ENCODE data around the gene SIK2. TPM values are rescaled to one million over a fixed set of nuclear protein-coding genes. Genes with fewer than 3 reads are reported as not detected.
"Not testable (repeated sequence)": the region's sequence is repeated elsewhere in the genome, so short reads cannot be mapped to it uniquely, and the experiment has no call there.

The SIK2 gene
- total and polyA plus RNA-seq, 10 donors, result 1.7 to 23.8 (median 14.9) TPM

GRCh38 chr11:111644922-111645321 is 42.7 kb downstream of the SIK2 start:
- TF ChIP-seq POLR2AphosphoS5 (IDR thresholded peaks at IDR 0.05) (no peak), CTCF (IDR thresholded peaks at IDR 0.05 in 8 of 11, conservative IDR thresholded peaks at IDR 0.05 in 3 of 11) (no peak), POLR2A (IDR thresholded peaks at IDR 0.05) (no peak)
- no peak for DNase-seq
- H3K36me3 ChIP-seq, result peaks cover 0 to 13% (median 0%) of the 10 kb centered on the region in 6 donors
- H3K27me3 ChIP-seq (replicated peaks in 1 of 7), result no peaks in the 10 kb centered on the region
- no peak overlapping the region for H3K4me3 ChIP-seq
- H3K4me1 ChIP-seq, result peaks cover 0 to 7% (median 0%) of the 10 kb centered on the region in 6 donors
- no peak overlapping the region for H3K27ac ChIP-seq
- 89 to 100% (median 93%) methylated on average over 1 of the region's 1 CpG for WGBS, 5 donors
- intact Hi-C loops (cut with DNase I; ENCODE audit: low total_unique reads), result no loop called here
- no peaks in the 10 kb centered on the region for H3K9me3 ChIP-seq

GRCh38 chr11:111645657-111646316 is 43.5 kb downstream of the SIK2 start:
- H3K9me3 ChIP-seq, result no peaks in the 10 kb centered on the region
- intact Hi-C loops (cut with DNase I; ENCODE audit: low total_unique reads), result no loop called here
- WGBS, 5 donors, result 86 to 93% (median 89%) methylated on average over 9 of the region's 9 CpGs
- no peaks in the 10 kb centered on the region for H3K27me3 ChIP-seq (replicated peaks in 1 of 7)
- peaks cover 0 to 11% (median 0%) of the 10 kb centered on the region in 6 donors for H3K36me3 ChIP-seq
- DNase-seq, result no peak
- H3K4me1 ChIP-seq, result peaks cover 0 to 7% (median 0%) of the 10 kb centered on the region in 6 donors
- no peak overlapping the region for H3K27ac ChIP-seq
- no peak overlapping the region for H3K4me3 ChIP-seq
- TF ChIP-seq POLR2A (IDR thresholded peaks at IDR 0.05) (no peak), CTCF (IDR thresholded peaks at IDR 0.05 in 8 of 11, conservative IDR thresholded peaks at IDR 0.05 in 3 of 11) (no peak), POLR2AphosphoS5 (IDR thresholded peaks at IDR 0.05) (no peak)

DNA sequence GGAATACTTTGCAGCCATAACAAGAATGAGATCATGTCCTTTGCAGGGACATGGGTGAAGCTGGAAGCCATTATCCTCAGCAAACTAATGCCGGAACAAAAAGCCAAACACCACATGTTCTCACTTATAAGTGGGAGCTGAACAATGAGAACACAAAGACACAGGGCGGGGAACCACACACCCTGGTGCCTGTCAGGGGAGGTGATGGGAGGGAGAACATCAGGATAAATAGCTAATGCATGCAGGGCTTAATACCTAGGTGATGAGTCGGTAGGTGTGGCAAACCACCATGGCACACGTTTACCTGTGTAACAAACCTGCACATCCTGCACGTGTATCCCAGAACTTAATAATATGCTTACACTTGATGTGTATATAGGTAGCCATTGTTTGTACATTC is 49.1 kb downstream of the SIK2 start:
- H3K4me1 ChIP-seq; H3K27ac ChIP-seq; H3K9me3 ChIP-seq; H3K27me3 ChIP-seq (replicated peaks in 1 of 7); intact Hi-C loops (cut with DNase I; ENCODE audit: low total_unique reads); H3K4me3 ChIP-seq; DNase-seq: not testable (repeated sequence)
- H3K36me3 ChIP-seq, result peaks cover 0 to 16% (median 0%) of the 10 kb centered on the region in 6 donors
- WGBS, 5 donors, result 90 to 99% (median 94%) methylated on average over 5 of the region's 5 CpGs

DNA sequence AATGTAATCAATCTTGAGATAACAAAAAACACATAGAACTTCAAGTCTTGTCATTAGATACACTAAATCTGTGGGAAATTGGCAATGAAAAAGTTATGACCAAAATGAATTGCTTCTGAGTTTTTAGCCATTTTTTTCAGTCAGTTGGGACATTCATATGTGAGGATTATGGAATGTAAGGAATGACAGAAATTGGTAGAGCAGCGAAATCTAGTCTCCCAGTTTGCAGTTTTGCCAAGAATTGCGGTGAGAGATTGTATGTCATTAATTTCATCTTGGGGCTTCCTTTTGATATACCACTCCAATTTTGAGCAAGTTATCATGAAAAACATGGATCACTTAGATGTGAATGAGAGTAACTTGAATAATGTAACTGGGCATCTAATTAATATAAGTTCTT is 49.9 kb downstream of the SIK2 start:
- WGBS, 5 donors, result 84 to 92% (median 88%) methylated on average over 2 of the region's 2 CpGs
- Histone ChIP-seq H3K27me3 (replicated peaks in 1 of 7) (no peaks in the 10 kb centered on the region), H3K4me1 (no peaks in the 10 kb centered on the region), H3K4me3 (no peak overlapping the region), H3K36me3 (peaks cover 0 to 16% (median 0%) of the 10 kb centered on the region in 6 donors), H3K9me3 (no peaks in the 10 kb centered on the region), H3K27ac (no peak overlapping the region)
- no peak for DNase-seq
- TF ChIP-seq POLR2AphosphoS5 (IDR thresholded peaks at IDR 0.05), result no peak
- no peak for TF ChIP-seq POLR2A (IDR thresholded peaks at IDR 0.05)
- TF ChIP-seq CTCF (IDR thresholded peaks at IDR 0.05 in 8 of 11, conservative IDR thresholded peaks at IDR 0.05 in 3 of 11), result no peak
- intact Hi-C loops (cut with DNase I; ENCODE audit: low total_unique reads), result no loop called here

All from spleen (tissue), 11 donors.